H1 (cell line): Measurements from ENCODE around the gene KCNIP3. TPM values are rescaled to one million over a fixed set of nuclear protein-coding genes. Genes with fewer than 3 reads are reported as not detected.

Experiments used
- CTCF ChIA-PET: fragments of 300-600 bp; sonication (Branson Sonifier 250); formaldehyde crosslinking; loops from one replicate; lab custom pipeline; 2021; ENCODE audit not compliant: partially characterized antibody; lab: Charles Lee
- POLR2A ChIA-PET: fragments of 300-600 bp; sonication (Branson Sonifier 250); formaldehyde crosslinking; loops from one replicate; lab custom pipeline; 2021; ENCODE audit warnings: inconsistent platforms; ENCODE audit not compliant: partially characterized antibody; lab: Charles Lee
- DNase-seq, 2 experiments: peaks; one replicate each; pipeline versions ENCODE4 v3.0.0 to v3.0.0-alpha.2; 2010 to 2022; ENCODE audit warnings: low spot score in 2 of 2, low read depth in 1 of 2, mixed read lengths in 1 of 2
- FAIRE-seq: peaks from 2 replicates; lab custom pipeline; 2011; peaks lifted over from hg19 to GRCh38; lab: Jason Lieb, UNC
- H2AFZ ChIP-seq: 2 replicates; pipeline ENCODE4 v1.8.1; 2012; ENCODE audit warnings: low read length, inconsistent platforms
- H2AK5ac ChIP-seq: 2 replicates; pipeline ENCODE4 v1.6.1; 2013; ENCODE audit warnings: low read depth, low read length
- H2BK120ac ChIP-seq: replicated peaks from 2 replicates; pipeline ENCODE3; 2013; ENCODE audit warnings: low read depth, low read length, inconsistent platforms
- H2BK12ac ChIP-seq: 2 replicates; pipeline ENCODE4 v1.6.1; 2013; ENCODE audit warnings: low read depth, low read length
- H2BK15ac ChIP-seq: 2 replicates; pipeline ENCODE4 v1.6.1; 2013; ENCODE audit warnings: low read length
- H2BK20ac ChIP-seq: 2 replicates; pipeline ENCODE4 v1.6.1; 2013; ENCODE audit warnings: low read length
- H2BK5ac ChIP-seq: 2 replicates; pipeline ENCODE4 v1.6.1; 2013; ENCODE audit warnings: low read depth, low read length
- H3K14ac ChIP-seq: 2 replicates; pipeline ENCODE4 v1.6.1; 2013; ENCODE audit warnings: inconsistent platforms; ENCODE audit not compliant: insufficient read length
- H3K18ac ChIP-seq: 2 replicates; pipeline ENCODE4 v1.6.1; 2013; ENCODE audit warnings: low read length; ENCODE audit errors: extremely low read depth
- H3K23ac ChIP-seq: 2 replicates; pipeline ENCODE4 v1.6.1; 2013; ENCODE audit warnings: inconsistent platforms; ENCODE audit not compliant: insufficient read length
- H3K23me2 ChIP-seq: 2 replicates; pipeline ENCODE4 v1.6.1; 2013; ENCODE audit warnings: low read depth, low read length
- H3K27ac ChIP-seq: 2 replicates; pipeline ENCODE4 v1.6.1; 2011; ENCODE audit warnings: low read depth, low read length, inconsistent platforms
- H3K27me3 ChIP-seq, 4 experiments: replicated peaks in 1 of 4; 1 replicate in 1 of 4; 2 replicates in 3 of 4; pipeline versions ENCODE4 v1.6.1 to v1.8.1; 2011 to 2013; ENCODE audit warnings: low read length in 3 of 4, mild to moderate bottlenecking in 3 of 4, inconsistent platforms in 2 of 4, mixed read lengths in 2 of 4, moderate library complexity in 1 of 4; ENCODE audit not compliant: control insufficient read depth in 3 of 4, insufficient read depth in 3 of 4; ENCODE audit errors: extremely low read depth in 1 of 4
- H3K36me3 ChIP-seq, 4 experiments: 2 replicates each; pipeline versions ENCODE4 v1.6.1 to v1.8.1; 2011 to 2013; ENCODE audit warnings: mild to moderate bottlenecking in 4 of 4, low read length in 3 of 4, moderate library complexity in 2 of 4, control low read depth in 1 of 4, inconsistent platforms in 1 of 4; ENCODE audit not compliant: insufficient read depth in 4 of 4, control insufficient read depth in 2 of 4
- H3K4ac ChIP-seq: replicated peaks from 2 replicates; pipeline ENCODE3; 2013; ENCODE audit warnings: low read length, low read depth, mixed read lengths, inconsistent platforms; ENCODE audit not compliant: insufficient read length
- H3K4me1 ChIP-seq, 4 experiments: replicated peaks in 1 of 4; 1 replicate in 1 of 4; 2 replicates in 3 of 4; pipeline versions ENCODE4 v1.6.1 to v1.8.1; 2011 to 2013; ENCODE audit warnings: low read length in 3 of 4, inconsistent platforms in 2 of 4, mixed read lengths in 1 of 4; ENCODE audit not compliant: insufficient read depth in 4 of 4, control insufficient read depth in 3 of 4
- H3K4me2 ChIP-seq, 2 experiments: 2 replicates each; pipeline versions ENCODE4 v1.6.1 to v1.8.1; 2011 to 2013; ENCODE audit warnings: low read depth in 2 of 2, low read length in 2 of 2, control low read depth in 1 of 2, inconsistent platforms in 1 of 2, mild to moderate bottlenecking in 1 of 2; ENCODE audit not compliant: insufficient read depth in 1 of 2
- H3K4me3 ChIP-seq, 4 experiments: fragments of 200-600, 300-600 bp in 1 of 4; sonication (generic), shearing (Covaris generic), sonication (Bioruptor Twin) in 1 of 4; 2 replicates each; pipeline versions ENCODE4 v1.5.1 to v1.8.1; 2011 to 2016; ENCODE audit warnings: low read length in 4 of 4, low read depth in 3 of 4, control low read depth in 2 of 4, inconsistent platforms in 2 of 4, mild to moderate bottlenecking in 2 of 4, mixed read lengths in 1 of 4, moderate library complexity in 1 of 4; ENCODE audit not compliant: insufficient read depth in 2 of 4; ENCODE audit errors: extremely low read depth in 1 of 4
- H3K56ac ChIP-seq: replicated peaks from 2 replicates; pipeline ENCODE3; 2013; ENCODE audit warnings: low read depth, mild to moderate bottlenecking, mixed read lengths, low read length, inconsistent platforms; ENCODE audit not compliant: insufficient read length
- H3K79me1 ChIP-seq: 2 replicates; pipeline ENCODE4 v1.6.1; 2013; ENCODE audit warnings: low read depth, low read length, control low read depth
- H3K79me2 ChIP-seq, 2 experiments: 2 replicates each; pipeline versions ENCODE4 v1.6.1 to v1.8.1; 2012 to 2013; ENCODE audit warnings: low read length in 2 of 2, mild to moderate bottlenecking in 2 of 2, inconsistent platforms in 1 of 2; ENCODE audit not compliant: insufficient read depth in 2 of 2, control insufficient read depth in 1 of 2
- H3K9ac ChIP-seq, 4 experiments: replicated peaks in 1 of 4; 1 replicate in 1 of 4; 2 replicates in 3 of 4; pipeline versions ENCODE4 v1.6.1 to v1.8.1; 2011 to 2013; ENCODE audit warnings: low read depth in 3 of 4, low read length in 3 of 4, control low read depth in 2 of 4, mild to moderate bottlenecking in 2 of 4, moderate library complexity in 2 of 4, inconsistent platforms in 1 of 4; ENCODE audit errors: extremely low read depth in 1 of 4
- H3K9me3 ChIP-seq, 2 experiments: 2 replicates each; pipeline versions ENCODE4 v1.6.1 to v1.8.1; 2012 to 2013; ENCODE audit warnings: mild to moderate bottlenecking in 2 of 2, moderate library complexity in 2 of 2, control low read depth in 1 of 2, inconsistent platforms in 1 of 2, low read depth in 1 of 2, low read length in 1 of 2, mixed read lengths in 1 of 2; ENCODE audit not compliant: insufficient read depth in 2 of 2
- H4K20me1 ChIP-seq, 2 experiments: replicated peaks in 1 of 2; 2 replicates each; pipeline versions ENCODE3 to v1.8.1; 2011 to 2013; ENCODE audit warnings: inconsistent platforms in 2 of 2, low read length in 2 of 2, mild to moderate bottlenecking in 1 of 2; ENCODE audit not compliant: insufficient read depth in 2 of 2, control insufficient read depth in 1 of 2
- H4K5ac ChIP-seq: 2 replicates; pipeline ENCODE4 v1.6.1; 2013; ENCODE audit warnings: low read length, low read depth, mixed read lengths, inconsistent platforms; ENCODE audit not compliant: insufficient read length
- H4K8ac ChIP-seq: 2 replicates; pipeline ENCODE4 v1.8.0; 2013; ENCODE audit warnings: mild to moderate bottlenecking, moderate library complexity, low read length, inconsistent platforms; ENCODE audit not compliant: insufficient read depth; ENCODE audit errors: extremely low read depth
- H4K91ac ChIP-seq: replicated peaks from 2 replicates; pipeline ENCODE3; 2013; ENCODE audit warnings: low read length, mixed read lengths, inconsistent platforms; ENCODE audit not compliant: insufficient read length
- ASH2L ChIP-seq: fragments of 200-600, 300-600 bp; sonication (generic); IDR thresholded peaks from one replicate; pipeline ENCODE4 v1.7.1; 2017; ENCODE audit warnings: low read length
- CEBPB ChIP-seq: IDR thresholded peaks from 2 replicates; pipeline ENCODE4 v1.6.1; 2012; ENCODE audit warnings: low read depth, low read length
- CHD1 ChIP-seq: IDR thresholded peaks from 2 replicates; pipeline ENCODE4 v1.6.1; 2012; ENCODE audit warnings: low read depth, low read length, improper control_type of control experiment
- EP300 ChIP-seq, 2 experiments: IDR thresholded peaks; 1 replicate in 1 of 2; 2 replicates in 1 of 2; pipeline ENCODE4 v1.6.1; 2011 to 2012; ENCODE audit warnings: low read depth in 2 of 2, low read length in 2 of 2, mild to moderate bottlenecking in 2 of 2, borderline replicate concordance in 1 of 2, inconsistent platforms in 1 of 2, moderate library complexity in 1 of 2
- HDAC6 ChIP-seq: IDR thresholded peaks from one replicate; pipeline ENCODE4 v1.7.1; 2012; ENCODE audit warnings: low read depth, mild to moderate bottlenecking, inconsistent platforms, low read length, moderate library complexity
- JUN ChIP-seq: IDR thresholded peaks from 2 replicates; pipeline ENCODE4 v1.6.1; 2011; ENCODE audit warnings: low read depth, mild to moderate bottlenecking, improper control_type of control experiment, low read length
- KDM4A ChIP-seq: IDR thresholded peaks from one replicate; pipeline ENCODE4 v1.7.1; 2012; ENCODE audit warnings: low read depth, mild to moderate bottlenecking, moderate library complexity, low read length, inconsistent platforms; ENCODE audit not compliant: severe bottlenecking
- RFX5 ChIP-seq: IDR thresholded peaks from 2 replicates; pipeline ENCODE4 v1.6.1; 2011; ENCODE audit warnings: low read depth, low read length, improper control_type of control experiment, borderline replicate concordance
- SRF ChIP-seq: IDR thresholded peaks from 2 replicates; pipeline ENCODE4 v1.6.1; 2011; ENCODE audit warnings: mild to moderate bottlenecking, low read depth, low read length, moderate library complexity
- ZNF274 ChIP-seq: IDR thresholded peaks from 2 replicates; pipeline ENCODE4 v1.7.0; 2012; ENCODE audit warnings: low read length, borderline replicate concordance; ENCODE audit errors: extremely low read depth
- WGBS, 2 experiments: shearing (Covaris generic) in 1 of 2; methylation state at CpG; one replicate each; pipeline versions ENCODE4 v1.1.6 to v1.1.7; 2013 to 2015; ENCODE audit warnings: low lambda C conversion rate in 2 of 2, mixed read lengths in 2 of 2, inconsistent platforms in 1 of 2, low coverage in 1 of 2, missing lambda C conversion rate in 1 of 2; ENCODE audit not compliant: insufficient replicate concordance in 2 of 2, insufficient coverage in 1 of 2, insufficient read length in 1 of 2; ENCODE audit errors: extremely low coverage in 1 of 2, missing lambda C conversion rate in 1 of 2; 5-methylcytosine and 5-hydroxymethylcytosine counted together
- polyA plus RNA-seq, 7 experiments: library from polyadenylated mRNA; depleted of rRNA in 3 of 7; stranded (reverse) in 5 of 7; unstranded in 2 of 7; fragments of >200 nt in 5 of 7; fragments of 200-250 nt in 2 of 7; gene quantifications; 1 replicate in 5 of 7; 2 replicates in 1 of 7; 4 replicates in 1 of 7; pipeline versions ENCODE4 v1.2.1 to v1.2.3, GENCODE V29; 2011 to 2013; ENCODE audit warnings: missing spikeins in 2 of 7, mixed read lengths in 2 of 7
- total RNA-seq: library from RNA; stranded (reverse); fragmentation: NEBNext Ultra II Directional; extraction: Animal tissue kit (Norgen Biotek cat#: 25700); gene quantifications from 2 replicates; pipeline ENCODE4 v1.2.1, GENCODE V29; 2021

Gene KCNIP3
- total and polyA plus RNA-seq, 2 of the 8 experiments (the other 6 are each of a cell fraction or from before 2014, with no cell fraction given) = 0.33 to 1.9 TPM

- peaks cover 14 to 23% (median 20%) of the 10 kb centered on the region in 4 experiments for H3K27me3 ChIP-seq
Observed at GRCh38 chr2:95351598-95351915, 54.4 kb downstream of the KCNIP3 start.

More at GRCh38 chr2:95351598-95351915, 54.4 kb downstream of the KCNIP3 start:
- Histone ChIP-seq H4K20me1 (peaks cover 0 to 2% of the 10 kb centered on the region in 2 experiments), H3K9ac (no peak overlapping the region), H3K79me2 (no peaks in the 10 kb centered on the region), H3K23me2 (peaks cover 3% of the 10 kb centered on the region; the same call in 1 of the 2 replicates), H2AFZ (no peak overlapping the region), H3K4me1 (peaks cover 0 to 2% (median 0%) of the 10 kb centered on the region in 4 experiments; a peak in 1 of 7 replicates), H3K4ac (no peak overlapping the region), H4K8ac (no peak overlapping the region), H2BK120ac (no peak overlapping the region), H3K23ac (no peak overlapping the region), H3K14ac (no peak overlapping the region), H3K56ac (no peak overlapping the region), H2BK5ac (no peak overlapping the region), H2AK5ac (no peak overlapping the region), H2BK20ac (no peak overlapping the region), H4K5ac (no peak overlapping the region), H3K36me3 (no peaks in the 10 kb centered on the region; a peak in 1 of 8 replicates), H3K4me2 (no peak overlapping the region), H3K27ac (no peak overlapping the region), H3K9me3 (peaks cover 15 to 59% of the 10 kb centered on the region in 2 experiments; a peak in 3 of 4 replicates), H3K18ac (no peak overlapping the region), H2BK12ac (no peak overlapping the region), H3K4me3 (no peak overlapping the region), H4K91ac (no peak overlapping the region), H3K79me1 (no peaks in the 10 kb centered on the region), H2BK15ac (no peak overlapping the region)
- no peak for FAIRE-seq
- ChIA-PET CTCF (no interaction called here), POLR2A (no interaction called here)
- WGBS, 2 experiments = 88% methylated on average over 4 of the region's 4 CpGs; no CpG with 5 or more reads in 1 of the 2 experiments
- TF ChIP-seq RFX5 (no peak), HDAC6 (no peak), ZNF274 (no peak), ASH2L (no peak), EP300 (IDR thresholded peaks at IDR 0.05; ENCODE audit: borderline replicate concordance in 1 of 2, low read depth in 2 of 2, low read length in 2 of 2) (no peak), KDM4A (no peak), SRF (no peak), CHD1 (no peak), CEBPB (no peak), JUN (no peak)
- DNase-seq = peak in 1 of 2 experiments; percentile 20
